ENCODE measurements around the gene FUT3. TPM values are rescaled to one million over a fixed set of nuclear protein-coding genes. Genes with fewer than 3 reads are reported as not detected.

FUT3 gene
- total RNA-seq, 1 experiment from 2014 or later = 15.6 TPM

DNA sequence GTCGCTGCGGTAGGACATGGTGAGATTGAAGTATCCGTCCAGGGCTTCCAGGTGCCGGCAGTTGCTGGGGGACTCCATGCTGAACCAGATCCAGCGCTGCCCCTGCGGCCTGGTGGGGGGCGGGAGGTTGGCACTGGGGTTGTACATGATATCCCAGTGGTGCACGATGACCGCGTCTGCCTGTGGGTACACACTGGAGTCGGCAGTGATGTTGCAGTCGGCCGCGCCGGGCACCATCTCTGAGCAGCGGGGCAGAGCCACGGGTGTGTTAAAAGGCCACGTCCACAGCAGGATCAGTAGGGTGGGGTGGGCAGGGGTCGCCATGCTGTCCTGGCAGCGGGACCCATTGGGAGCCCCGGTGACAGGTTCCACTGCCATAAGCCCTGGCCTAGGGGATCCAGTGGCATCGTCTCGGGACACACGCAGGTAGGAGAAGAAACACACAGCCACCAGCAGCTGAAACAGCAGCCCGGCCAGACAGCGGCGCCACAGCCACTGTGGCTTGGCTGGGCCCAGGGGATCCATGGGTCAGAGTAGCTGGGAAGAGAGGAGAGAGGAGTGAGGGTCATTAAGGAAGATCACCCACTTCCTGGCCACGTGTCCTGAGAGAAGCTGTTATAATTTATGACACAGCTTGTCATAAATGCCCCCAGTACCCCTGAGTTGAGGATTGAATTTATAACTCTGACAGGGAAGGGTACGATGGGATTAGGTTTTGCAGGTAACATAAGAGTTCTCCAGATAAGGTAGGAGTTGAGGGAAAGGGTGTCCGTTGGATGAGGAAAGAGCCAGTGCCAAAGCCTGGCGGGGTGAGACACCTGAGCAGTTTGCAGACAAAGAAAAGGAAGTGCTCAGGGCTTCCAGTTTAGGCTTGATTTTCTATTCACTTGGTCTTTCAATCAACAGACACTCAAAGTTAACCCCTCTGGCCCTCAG is 16.2 kb upstream of the FUT3 start:
- H3K27ac Mint-ChIP-seq (ENCODE audit: unreplicated experiment) = no peak overlapping the region
- intact Hi-C loops (cut with micrococcal nuclease; ENCODE audit: unreplicated experiment) = no loop called here
- CTCF ChIA-PET = no interaction called here
- H3K36me3 Mint-ChIP-seq (ENCODE audit: insufficient read depth, unreplicated experiment) = peaks cover 4% of the 10 kb centered on the region
- BruUV-seq (replicated peaks) = no TSS peak
- no peak for DNase-seq
- no peak overlapping the region for H3K4me3 Mint-ChIP-seq (ENCODE audit: low read depth, unreplicated experiment)
- TF ChIP-seq CTCF (IDR thresholded peaks at IDR 0.05; ENCODE audit: unreplicated experiment) = no peak
- H3K9me3 Mint-ChIP-seq (ENCODE audit: low read depth, unreplicated experiment) = no peaks in the 10 kb centered on the region
- no peaks in the 10 kb centered on the region for H3K4me1 Mint-ChIP-seq (ENCODE audit: low read depth, unreplicated experiment)
- H3K27me3 Mint-ChIP-seq (ENCODE audit: unreplicated experiment) = peaks cover 7% of the 10 kb centered on the region

DNA sequence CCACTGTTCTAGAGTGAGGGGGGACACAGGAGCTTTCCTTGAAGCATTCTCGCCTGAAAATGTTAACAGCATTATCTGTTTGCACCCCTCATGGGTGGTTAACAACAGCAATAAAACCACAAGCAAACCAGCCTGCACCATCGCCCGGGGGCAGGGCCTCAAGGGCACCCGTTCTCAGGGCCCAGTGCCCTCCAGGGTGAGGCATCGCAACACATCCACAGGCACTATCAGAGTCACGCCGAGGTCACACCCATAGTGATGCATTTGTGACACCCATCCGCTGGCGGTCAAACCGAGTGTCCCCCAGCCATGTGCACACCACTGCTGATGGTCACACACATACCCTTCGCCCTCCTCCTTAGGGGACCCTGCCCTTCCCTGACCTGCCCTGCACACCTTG is 14.5 kb upstream of the FUT3 start:
- H3K4me3 Mint-ChIP-seq (ENCODE audit: low read depth, unreplicated experiment) = no peak overlapping the region
- DNase-seq = no peak
- H3K9me3 Mint-ChIP-seq (ENCODE audit: low read depth, unreplicated experiment) = no peaks in the 10 kb centered on the region
- peaks cover 4% of the 10 kb centered on the region for H3K36me3 Mint-ChIP-seq (ENCODE audit: insufficient read depth, unreplicated experiment)
- intact Hi-C loops (cut with micrococcal nuclease; ENCODE audit: unreplicated experiment) = no loop called here
- no peak overlapping the region for H3K27ac Mint-ChIP-seq (ENCODE audit: unreplicated experiment)
- H3K27me3 Mint-ChIP-seq (ENCODE audit: unreplicated experiment) = peaks cover 7% of the 10 kb centered on the region
- H3K4me1 Mint-ChIP-seq (ENCODE audit: low read depth, unreplicated experiment) = no peaks in the 10 kb centered on the region
- CTCF ChIA-PET = no interaction called here
- BruUV-seq (replicated peaks) = no TSS peak
- TF ChIP-seq CTCF (IDR thresholded peaks at IDR 0.05; ENCODE audit: unreplicated experiment) = no peak

DNA sequence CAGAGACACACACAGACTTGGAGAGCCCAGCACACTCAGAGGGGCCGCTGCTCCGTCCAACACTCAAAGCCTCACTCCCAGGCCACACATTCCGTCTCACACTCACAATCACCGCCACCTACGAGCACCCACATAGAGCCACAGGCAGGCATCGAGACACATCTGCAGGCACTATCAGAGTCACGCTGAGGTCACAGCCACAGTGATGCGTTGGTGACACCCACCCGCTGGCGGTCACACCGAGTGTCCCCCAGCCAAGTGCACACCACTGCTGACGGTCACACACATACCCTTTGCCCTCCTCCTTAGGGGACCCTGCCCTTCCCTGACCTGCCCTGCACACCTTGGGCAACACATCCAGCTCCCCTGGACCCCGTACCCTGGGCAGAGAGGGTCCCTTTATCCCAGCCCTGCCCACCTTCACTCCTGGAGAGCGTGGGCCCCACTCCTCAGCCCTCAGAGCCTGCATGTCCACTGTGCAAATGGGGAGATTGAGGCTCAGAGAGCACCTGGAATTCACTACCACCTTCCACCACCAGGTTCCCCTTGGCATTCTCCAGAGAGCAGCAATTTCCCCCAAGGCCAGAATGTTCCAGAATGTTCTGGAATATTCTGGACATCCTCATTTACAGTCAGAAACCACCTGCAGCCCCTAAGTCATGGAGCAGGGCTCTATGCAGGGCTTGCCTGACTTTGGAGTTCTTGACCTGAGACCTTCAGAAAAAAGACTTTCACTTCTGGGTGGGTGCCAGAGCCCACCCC is 13.7 kb upstream of the FUT3 start:
- H3K4me3 Mint-ChIP-seq (ENCODE audit: low read depth, unreplicated experiment) = no peak overlapping the region
- no peak for DNase-seq
- H3K4me1 Mint-ChIP-seq (ENCODE audit: low read depth, unreplicated experiment) = no peaks in the 10 kb centered on the region
- TF ChIP-seq CTCF (IDR thresholded peaks at IDR 0.05; ENCODE audit: unreplicated experiment) = no peak
- H3K27me3 Mint-ChIP-seq (ENCODE audit: unreplicated experiment) = peaks cover 7% of the 10 kb centered on the region
- H3K27ac Mint-ChIP-seq (ENCODE audit: unreplicated experiment) = no peak overlapping the region
- peaks cover 4% of the 10 kb centered on the region for H3K36me3 Mint-ChIP-seq (ENCODE audit: insufficient read depth, unreplicated experiment)
- no peaks in the 10 kb centered on the region for H3K9me3 Mint-ChIP-seq (ENCODE audit: low read depth, unreplicated experiment)
- CTCF ChIA-PET = no interaction called here
- intact Hi-C loops (cut with micrococcal nuclease; ENCODE audit: unreplicated experiment) = no loop called here
- no TSS peak for BruUV-seq (replicated peaks)

- no TSS peak for BruUV-seq (replicated peaks)
- TF ChIP-seq CTCF (IDR thresholded peaks at IDR 0.05; ENCODE audit: unreplicated experiment) = no peak
- CTCF ChIA-PET = no interaction called here
- Mint-ChIP-seq H3K27ac (ENCODE audit: unreplicated experiment) (no peak overlapping the region), H3K4me3 (ENCODE audit: low read depth, unreplicated experiment) (no peak overlapping the region), H3K4me1 (ENCODE audit: low read depth, unreplicated experiment) (no peaks in the 10 kb centered on the region), H3K9me3 (ENCODE audit: low read depth, unreplicated experiment) (no peaks in the 10 kb centered on the region), H3K27me3 (ENCODE audit: unreplicated experiment) (peaks cover 7% of the 10 kb centered on the region), H3K36me3 (ENCODE audit: insufficient read depth, unreplicated experiment) (peaks cover 4% of the 10 kb centered on the region)
- no peak for DNase-seq
- intact Hi-C loops (cut with micrococcal nuclease; ENCODE audit: unreplicated experiment) = no loop called here
Measured at GRCh38 chr19:5864013-5864720, 12.9 kb upstream of the FUT3 start.
